Retinal pigment epithelial cell (primary cell): ENCODE data around the gene SPRTN.

Source experiments
- DNase-seq: peaks from one replicate; pipeline ENCODE4 v3.0.0-alpha.2; 2010; ENCODE audit warnings: low read depth
- H3K4me3 ChIP-seq: 2 replicates; pipeline ENCODE4 v1.5.1; 2011; ENCODE audit warnings: mild to moderate bottlenecking, low read length, control low read depth, moderate library complexity
- CTCF ChIP-seq: conservative IDR thresholded peaks from 2 replicates; pipeline ENCODE4 v1.5.1; 2011; ENCODE audit warnings: low read depth, low read length, control low read depth, inconsistent platforms

The SPRTN gene

GRCh38 chr1:231376875-231377549, 38.9 kb downstream of the SPRTN start:
- TF ChIP-seq CTCF, result no peak
- H3K4me3 ChIP-seq, result no peak overlapping the region
- no peak for DNase-seq

GRCh38 chr1:231381729-231382128, 43.6 kb downstream of the SPRTN start:
- no peak for TF ChIP-seq CTCF
- no peak for DNase-seq
- no peak overlapping the region for H3K4me3 ChIP-seq

GRCh38 chr1:231382426-231382825, 44.3 kb downstream of the SPRTN start:
- TF ChIP-seq CTCF, result no peak
- H3K4me3 ChIP-seq, result no peak overlapping the region
- no peak for DNase-seq

- TF ChIP-seq CTCF, result no peak
- H3K4me3 ChIP-seq, result no peak overlapping the region
- no peak for DNase-seq
Measured at GRCh38 chr1:231383159-231383860, 45.2 kb downstream of the SPRTN start.

GRCh38 chr1:231384696-231385415, 46.8 kb downstream of the SPRTN start:
- H3K4me3 ChIP-seq, result no peak overlapping the region
- DNase-seq, result peak; percentile 20
- no peak for TF ChIP-seq CTCF

- TF ChIP-seq CTCF, result no peak
- no peak for DNase-seq
- H3K4me3 ChIP-seq, result no peak overlapping the region
Measured at GRCh38 chr1:231385416-231385748, 47.3 kb downstream of the SPRTN start.

GRCh38 chr1:231386466-231386865, 48.4 kb downstream of the SPRTN start:
- no peak for TF ChIP-seq CTCF
- H3K4me3 ChIP-seq, result no peak overlapping the region
- DNase-seq, result no peak
